Stimulated activated CD4-positive, alpha-beta T cell treated with anti-CD3 and anti-CD28 coated beads, TNF-alpha, amount 100 ng/mL, for 24 hours (primary cell): ENCODE measurements around the gene ITGA7.

ENCODE experiments used
- DNase-seq, 3 experiments: peaks; one replicate each; pipeline ENCODE4 v3.0.0-alpha.2; 2020; ENCODE audit warnings: low read depth in 3 of 3

The ITGA7 gene

DNA sequence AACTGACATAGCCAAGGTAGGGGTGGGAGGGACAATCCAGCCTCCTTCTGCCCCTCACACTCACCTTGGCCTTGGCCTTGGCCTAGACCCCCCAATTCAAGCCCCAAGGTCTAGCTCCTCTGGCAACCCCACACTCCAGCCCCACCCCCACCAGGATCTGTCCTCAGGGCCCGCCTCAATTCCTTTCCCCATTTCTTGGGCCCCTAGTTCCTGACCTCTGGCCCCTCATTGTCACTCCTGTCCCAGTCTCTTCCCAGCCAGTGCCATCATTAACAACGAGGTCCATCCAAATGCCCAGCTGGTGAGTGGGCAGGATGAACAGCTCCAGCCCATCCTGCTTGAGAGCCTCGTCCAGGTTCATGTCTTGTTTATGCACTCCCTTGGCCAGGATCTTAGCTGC lies 28.4 kb upstream of the ITGA7 start:
- DNase-seq: no peak

DNA sequence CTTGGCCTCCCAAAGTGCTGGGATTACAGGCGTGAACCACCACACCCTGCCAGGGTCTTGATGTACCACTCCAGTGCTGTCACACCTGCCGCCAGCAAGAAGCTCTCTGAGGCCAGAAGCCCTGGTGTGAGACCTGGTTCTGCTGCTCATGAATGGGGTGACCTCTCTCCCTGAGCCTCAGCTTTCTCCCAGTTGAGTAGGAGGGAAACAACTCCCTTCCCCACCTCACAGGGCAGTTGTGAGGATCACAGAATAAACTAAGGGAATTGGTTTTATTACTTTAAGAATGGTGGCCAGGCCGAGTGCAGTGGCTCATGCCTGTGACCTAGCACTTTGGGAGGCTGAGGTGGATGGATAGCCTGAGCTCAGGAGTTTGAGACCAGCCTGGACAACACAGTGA lies 26.9 kb upstream of the ITGA7 start:
- no peak for DNase-seq

DNA sequence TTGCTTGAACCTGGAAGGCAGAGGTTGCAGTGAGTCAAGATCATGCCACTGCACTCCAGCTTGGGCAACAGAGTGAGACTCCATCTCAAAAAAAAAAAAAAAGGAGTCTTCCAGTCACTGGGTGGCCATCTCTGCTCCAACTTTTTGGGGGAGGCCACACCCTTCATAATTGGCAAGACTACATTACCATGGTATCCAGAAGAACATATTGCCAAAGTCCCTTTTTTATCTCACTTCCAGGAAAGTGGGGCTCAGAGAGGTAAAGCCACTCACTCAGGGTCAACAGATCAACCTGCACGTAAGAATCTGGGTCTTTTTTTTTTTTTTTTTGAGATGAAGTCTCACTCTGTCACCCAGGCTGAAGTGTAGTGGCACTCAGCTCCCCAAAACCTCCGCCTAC lies 26.2 kb upstream of the ITGA7 start:
- no peak for DNase-seq

DNA sequence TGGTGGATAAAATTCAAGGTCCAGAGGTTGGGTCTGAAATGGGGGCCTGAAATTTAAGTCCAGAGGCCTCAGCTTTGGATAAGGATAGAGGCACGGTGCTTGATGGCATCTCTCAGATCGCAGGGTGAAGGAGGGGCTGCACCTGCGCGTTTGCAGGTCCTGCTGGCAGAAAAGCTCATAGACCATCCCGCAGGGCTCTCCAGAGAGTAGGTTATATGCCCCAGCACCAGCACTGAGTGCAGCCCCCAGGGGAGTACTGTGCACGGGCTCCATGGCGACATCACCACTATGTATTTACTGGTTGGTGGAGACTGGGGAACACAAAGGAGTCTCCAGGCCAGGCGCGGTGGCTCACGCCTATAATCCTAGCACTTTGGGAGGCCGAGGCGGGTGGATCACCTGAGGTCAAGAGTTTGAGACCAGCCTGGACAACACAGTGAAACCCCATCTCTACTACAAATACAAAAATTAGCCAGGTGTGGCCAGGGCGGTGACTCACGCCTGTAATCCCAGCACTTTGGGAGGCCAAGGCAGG lies 25.4 kb upstream of the ITGA7 start:
- DNase-seq: no peak

DNA sequence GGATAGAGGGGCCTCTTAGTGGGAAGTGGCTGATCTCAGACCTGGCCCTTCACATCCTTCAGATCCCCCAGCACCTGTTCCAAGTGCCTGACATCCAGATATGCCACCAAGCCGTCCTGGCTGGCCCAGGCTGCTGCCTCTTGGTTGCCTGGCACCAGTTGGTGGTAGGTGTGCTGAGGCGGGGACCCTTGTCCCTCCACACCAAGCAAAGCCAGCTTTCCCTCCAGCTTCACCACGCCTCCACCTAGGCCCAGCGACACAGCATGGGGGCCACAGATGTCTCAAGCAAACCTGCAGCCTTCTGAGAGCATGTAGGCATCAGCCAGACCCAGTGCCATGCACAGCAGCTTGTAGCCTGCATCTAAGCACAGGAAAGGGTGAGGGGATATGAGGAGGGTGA lies 24.6 kb upstream of the ITGA7 start:
- DNase-seq: no peak

DNA sequence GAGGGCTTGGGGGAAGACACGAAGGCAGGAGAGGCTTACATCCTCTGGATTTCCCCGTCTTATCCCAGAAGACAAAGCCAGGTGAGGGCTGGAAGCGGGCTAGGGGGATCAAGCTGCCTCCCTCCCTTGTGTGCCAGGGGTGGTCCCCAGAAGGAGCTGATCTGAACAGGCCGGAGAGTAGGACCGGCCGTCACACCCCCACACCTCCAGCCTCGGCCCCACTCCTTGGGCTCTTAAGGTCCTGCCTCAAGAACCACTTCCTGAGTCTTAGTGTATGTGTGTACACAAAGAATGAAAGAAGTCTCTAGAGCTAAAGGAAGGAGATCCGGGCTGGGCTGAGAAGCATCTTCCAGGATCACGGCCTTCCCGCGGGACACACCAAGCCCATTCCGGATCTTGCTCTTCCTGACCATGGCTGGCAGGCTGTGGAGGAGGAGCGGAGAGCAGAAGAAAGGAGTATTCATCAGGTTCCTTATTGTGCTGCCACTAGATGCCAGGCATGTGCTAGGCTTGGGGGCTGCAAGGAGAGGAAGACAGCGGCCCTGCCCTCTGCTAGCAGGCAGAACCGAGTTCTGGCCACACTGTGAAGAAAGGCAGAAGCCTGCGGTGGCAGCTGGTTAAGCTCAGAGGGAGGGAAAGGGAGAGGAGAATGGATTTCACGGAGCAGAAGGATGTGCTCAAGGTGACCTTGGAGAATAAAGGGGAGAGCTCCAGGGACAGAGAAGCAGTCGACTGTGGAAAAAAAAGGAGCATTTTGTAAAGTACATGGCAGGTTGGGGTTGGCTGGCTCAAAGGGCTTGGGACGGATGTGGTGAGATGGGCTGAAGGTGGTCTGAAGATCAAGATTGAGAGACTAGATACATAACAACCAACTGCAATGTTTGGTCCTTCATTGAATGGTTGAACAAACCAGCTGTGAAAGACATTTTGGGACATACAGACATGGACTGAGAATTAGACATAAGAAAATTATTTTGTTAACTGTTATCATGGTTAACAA lies 22.4 kb upstream of the ITGA7 start:
- DNase-seq: no peak

DNA sequence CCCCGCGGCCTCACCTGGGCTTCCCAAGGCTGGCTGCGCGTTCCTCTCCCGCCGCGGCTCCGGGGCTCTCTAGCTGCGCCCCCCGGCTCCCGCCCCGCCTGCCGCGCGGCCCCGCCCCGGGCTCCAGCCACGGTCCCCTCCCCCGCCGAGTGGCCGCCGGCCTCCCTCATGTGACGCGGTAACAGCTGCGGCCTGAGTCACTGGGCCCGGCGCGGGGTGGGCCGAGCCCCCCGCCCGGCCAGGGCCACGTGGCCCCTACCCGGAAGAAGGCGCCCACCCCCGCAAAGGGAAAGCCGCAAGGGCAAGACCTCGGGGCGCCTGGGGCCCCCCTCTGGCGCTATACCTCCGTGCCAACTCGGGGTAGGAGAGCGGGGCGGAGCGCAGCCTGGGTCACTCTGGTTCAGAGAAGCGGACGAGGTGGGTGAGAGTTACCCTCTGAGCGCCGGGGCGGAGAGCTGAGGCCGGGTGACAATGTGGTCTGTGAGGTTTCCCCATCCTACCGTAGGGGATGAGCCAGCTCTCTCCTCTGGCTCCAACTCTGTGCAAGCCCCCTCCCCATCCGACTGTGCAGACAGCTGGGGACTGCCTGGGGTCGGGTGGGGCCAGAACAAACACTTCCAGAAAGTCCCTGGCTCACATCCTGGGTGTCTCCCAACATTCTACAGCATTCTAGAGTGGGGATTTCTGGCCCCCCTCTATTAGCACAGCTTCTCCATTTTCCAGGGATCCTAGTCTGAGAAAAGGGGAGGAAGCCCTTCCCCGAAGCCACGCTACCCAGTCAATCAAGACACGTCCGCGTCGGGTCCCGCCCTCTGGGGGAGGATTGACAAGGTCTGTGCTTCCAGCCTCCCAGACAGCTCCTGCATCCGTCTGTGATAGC lies 21.5 kb upstream of the ITGA7 start, which contains the start of gene CD63:
CD63 (minus strand) TSS at position 71 of the 880 bp plus-strand sequence. CDS start 668 bp downstream, outside the sequence.
- DNase-seq: peak; percentile 52 to 82 (median 54)

DNA sequence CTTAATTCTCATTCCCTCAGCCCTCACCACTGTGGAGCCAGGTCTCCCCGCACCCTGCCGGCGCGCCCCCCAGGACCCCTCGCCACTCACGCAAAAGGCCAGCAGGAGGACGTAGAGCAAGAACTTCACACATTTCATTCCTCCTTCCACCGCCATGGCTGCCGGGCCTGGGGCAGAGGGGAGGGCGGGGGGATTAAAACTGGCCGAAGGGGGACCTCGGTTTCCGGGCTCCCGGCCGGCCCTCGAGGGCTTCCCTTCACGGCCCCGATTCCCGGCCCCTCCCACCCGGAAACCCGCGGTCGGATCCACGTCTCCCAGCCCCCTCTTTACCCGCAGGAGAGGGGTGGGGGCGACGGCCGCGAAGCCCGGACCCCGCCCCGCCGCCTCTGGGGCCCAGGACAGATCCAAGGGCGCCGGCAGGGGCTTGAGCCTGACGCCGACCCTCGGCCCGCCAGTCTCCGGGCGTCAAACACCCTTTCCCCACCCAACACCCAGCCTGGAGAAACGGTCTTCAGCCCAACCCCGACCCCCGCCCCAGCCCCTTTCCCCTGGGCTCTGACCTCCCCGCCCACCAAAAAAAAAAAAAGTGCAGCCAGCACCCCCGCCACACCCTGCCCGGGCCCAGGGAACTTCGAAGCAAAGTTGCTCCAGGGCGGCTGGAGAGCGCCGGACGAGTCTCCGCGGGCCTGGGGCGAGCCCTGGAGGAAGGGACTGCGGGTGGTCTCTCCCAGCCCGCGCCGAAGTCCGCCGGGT lies 20.7 kb upstream of the ITGA7 start:
- no peak for DNase-seq

DNA sequence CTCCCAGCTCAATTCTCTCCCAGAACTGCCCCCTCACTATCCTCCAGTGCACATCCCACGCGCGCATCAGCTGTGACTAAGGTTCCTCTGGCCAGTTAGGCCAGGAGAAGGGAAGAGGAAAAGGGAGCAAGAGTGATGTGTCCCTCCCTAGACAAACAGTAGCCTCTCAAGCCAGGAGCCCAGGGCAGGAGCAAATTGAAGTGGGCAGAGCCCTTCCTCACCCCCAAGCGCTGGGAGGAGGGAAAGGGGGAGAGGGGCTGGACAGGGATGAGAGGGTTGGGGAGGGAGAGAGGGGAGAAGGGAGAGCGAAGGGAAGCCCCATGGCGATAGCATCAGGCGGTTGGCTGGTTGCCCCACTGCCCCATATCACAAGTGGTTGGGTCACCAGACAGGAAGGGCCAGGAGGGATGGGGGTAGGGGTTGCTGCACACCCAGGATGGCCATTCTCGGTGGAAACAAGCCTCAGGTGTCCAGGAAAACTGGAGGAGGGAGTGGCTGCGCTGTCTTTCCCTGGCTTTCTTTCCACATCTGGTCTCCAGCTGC lies 20.0 kb upstream of the ITGA7 start:
- no peak for DNase-seq

DNA sequence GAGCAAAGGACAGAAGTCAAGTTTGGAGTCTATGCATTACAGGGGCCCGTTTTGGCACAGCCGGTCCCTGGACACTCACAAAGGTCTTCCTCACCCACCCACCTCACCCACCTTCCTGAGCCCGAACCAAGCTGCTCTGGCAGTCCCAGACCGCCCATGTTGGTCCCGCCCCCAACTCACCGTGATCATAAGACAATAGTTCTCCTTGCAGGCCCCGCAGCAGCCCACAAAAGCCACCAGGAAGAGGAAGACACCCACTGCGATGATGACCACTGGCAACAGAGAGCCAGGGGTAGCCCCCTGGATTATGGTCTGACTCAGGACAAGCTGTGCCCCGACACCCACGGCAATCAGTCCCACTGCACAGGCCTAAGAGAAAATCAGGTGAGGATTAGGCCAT lies 19.3 kb upstream of the ITGA7 start:
- DNase-seq: no peak

DNA sequence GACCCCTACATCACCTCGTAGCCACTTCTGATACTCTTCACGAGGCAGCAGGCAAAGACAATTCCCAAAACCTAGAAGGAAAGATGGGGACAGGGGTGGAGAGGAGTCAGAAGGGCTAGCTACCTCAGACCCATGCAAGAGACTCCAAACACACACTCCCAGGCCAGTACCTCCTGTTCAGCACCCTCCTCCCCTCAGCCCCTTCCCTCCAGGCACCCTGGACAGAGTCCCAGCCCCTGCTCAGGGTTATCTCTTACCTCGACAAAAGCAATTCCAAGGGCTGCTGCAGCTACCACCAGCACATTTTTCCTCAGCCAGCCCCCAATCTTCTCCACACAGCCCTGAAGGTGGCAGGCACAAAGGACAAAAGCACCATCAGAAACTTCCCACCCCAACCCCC lies 17.9 kb upstream of the ITGA7 start:
- no peak for DNase-seq

DNA sequence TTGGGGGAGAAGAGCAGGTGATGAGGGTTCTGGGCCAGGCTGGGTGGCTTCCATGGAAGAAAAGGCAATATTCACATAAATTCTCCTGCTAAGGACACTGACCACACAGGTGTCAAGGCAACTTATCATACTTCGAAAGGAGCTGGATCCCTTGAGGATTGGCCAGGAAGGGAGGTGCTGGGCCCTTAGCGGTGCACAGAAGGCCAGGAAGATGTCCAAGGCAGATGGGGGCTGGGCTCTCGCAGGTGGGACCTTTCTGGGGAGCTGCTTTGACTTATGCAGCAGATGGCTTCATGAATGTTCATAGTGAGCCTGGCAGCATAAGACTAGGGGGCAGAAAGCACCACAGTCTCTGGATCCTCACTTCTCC lies 17.2 kb upstream of the ITGA7 start:
- DNase-seq: no peak

DNA sequence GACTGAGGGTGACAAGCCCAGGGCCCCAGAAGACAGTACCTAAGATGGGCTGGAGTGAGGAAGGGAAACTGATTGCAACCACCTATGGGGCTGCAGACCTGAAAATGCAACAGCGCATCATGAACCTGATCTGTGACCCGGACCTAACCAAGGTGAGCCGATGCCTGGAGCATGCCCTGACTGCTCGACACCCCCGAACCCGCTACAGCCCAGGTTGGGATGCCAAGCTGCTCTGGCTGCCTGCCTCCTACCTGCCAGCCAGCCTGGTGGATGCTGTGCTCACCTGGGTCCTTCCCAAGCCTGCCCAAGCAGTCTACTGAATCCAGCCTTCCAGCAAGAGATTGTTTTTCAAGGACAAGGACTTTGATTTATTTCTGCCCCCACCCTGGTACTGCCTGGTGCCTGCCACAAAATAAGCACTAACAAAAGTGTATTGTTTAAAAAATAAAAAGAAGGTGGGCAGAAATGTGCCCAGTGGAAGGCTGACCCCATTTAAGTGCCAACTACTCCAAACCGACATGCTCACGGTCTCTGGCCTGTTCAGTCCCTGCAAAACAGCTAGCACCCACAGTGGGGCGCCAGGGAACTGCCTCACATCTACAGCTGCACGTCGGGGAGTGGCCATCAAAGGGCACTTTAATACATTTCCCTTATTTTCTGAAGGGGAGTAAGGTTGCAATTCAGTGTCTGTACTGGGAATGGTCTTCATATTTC lies 16.7 kb upstream of the ITGA7 start:
- DNase-seq: peak in 1 of 3 experiments; percentile 66

DNA sequence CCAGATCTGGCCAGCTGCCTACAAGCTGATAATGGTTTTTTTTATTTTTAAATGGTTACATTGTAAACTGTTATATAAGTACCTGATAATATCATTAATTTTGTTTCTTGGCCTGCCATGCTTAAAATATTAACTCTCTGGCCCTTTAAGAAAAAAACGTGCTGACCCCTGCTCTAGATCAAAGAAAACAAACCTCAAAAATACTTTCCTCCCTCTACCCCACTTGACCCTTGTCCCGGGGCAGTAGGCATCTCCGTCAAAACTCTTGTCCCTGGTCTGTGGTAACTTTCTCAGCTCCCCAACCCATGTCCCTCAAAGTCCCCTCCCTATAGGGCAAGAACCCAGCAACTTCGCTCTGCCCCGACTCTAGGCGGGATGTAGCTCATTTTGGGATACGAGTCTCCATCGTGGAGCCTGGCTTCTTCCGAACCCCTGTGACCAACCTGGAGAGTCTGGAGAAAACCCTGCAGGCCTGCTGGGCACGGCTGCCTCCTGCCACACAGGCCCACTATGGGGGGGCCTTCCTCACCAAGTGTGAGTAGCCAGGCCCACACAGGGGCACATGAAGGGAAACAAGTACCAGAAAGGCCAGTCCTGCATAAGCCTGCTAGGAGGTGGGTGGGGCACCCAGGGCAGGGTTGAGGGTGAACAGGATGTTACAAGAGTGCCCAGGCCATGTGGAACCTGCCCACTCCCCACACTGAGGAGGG lies 16.0 kb upstream of the ITGA7 start:
- no peak for DNase-seq

DNA sequence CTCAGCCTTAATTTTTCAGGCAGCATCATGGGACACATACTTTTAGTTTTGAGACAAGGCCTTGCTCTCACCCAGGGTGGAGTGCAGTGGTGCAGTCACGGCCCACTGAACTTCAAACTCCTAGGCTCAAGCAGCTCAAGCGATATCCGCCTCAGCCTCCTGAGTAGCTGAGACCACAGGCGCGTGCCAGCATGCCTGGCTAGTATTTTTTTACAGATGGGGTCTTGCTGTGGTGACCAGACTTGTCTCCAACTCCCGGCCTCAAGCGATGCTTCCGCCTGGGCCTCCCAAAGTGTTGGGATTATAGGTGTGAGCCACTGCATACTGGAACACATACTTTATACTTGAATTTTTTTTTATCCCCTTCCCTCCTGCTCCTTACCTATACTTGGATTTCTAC lies 15.2 kb upstream of the ITGA7 start:
- no peak for DNase-seq

DNA sequence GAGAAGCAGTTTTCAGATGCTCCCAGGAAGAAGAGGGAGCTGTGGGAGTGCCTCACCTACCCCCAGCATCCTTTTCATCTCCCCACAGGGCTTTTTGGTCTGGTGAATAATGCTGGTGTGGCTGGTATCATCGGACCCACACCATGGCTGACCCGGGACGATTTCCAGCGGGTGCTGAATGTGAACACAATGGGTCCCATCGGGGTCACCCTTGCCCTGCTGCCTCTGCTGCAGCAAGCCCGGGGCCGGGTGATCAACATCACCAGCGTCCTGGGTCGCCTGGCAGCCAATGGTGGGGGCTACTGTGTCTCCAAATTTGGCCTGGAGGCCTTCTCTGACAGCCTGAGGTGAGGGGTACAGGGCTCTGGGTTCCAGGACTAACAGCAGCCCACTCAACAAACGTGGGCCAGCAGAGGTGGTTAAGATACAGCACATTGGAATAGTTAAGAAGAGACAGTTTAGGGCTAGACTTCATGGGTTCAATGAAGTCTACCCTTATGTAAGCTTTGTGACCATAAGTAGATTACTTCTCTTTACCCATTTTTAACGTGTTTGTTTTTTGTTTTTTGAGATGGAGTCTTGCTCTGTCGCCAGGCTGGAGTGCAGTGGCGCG lies 14.0 kb upstream of the ITGA7 start:
- no peak for DNase-seq

DNA sequence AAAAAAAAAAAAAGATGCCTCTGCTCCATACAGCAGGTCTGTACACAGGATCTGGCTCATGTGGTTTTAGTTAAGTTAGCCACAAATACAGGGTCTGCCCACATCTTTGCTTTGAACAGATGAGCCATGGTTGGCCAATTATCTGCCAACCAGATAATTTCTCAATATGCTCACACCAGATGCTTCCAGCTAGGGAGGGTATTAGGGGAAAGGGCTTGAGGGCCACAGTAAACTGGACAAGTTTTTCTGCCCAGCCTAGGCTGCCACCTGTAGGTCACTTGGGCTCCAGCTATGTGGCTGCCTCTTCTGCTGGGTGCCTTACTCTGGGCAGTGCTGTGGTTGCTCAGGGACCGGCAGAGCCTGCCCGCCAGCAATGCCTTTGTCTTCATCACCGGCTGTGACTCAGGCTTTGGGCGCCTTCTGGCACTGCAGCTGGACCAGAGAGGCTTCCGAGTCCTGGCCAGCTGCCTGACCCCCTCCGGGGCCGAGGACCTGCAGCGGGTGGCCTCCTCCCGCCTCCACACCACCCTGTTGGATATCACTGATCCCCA lies 13.3 kb upstream of the ITGA7 start:
- DNase-seq: no peak

DNA sequence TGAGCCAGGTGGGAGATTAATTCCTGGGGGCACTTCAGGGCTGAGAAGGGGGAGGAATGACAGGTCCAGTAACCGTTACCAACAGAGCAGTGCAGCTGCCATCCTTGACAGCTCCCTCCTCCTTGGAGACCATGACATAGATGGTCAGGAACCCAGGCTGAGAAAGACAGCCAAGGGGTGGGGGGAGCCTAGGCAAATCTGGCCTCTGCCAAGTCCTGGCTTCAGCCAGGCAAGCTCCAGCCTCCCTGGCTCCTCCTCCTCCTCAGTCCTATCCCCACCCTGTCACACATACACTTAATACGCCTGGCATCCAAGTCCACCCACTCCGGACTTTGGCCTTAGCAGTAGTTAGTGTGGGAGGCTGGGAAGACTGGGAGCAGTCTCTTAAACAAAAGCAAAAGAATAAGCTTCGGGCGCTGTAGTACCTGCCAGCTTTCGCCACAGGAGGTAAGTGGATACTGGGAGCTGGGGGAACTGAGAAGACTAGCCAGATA lies 12.4 kb upstream of the ITGA7 start, which contains the start of gene RDH5:
RDH5 (plus strand) TSS at position 323 of the 494 bp plus-strand sequence. CDS start 792 bp downstream, outside the sequence.
- DNase-seq: no peak

DNA sequence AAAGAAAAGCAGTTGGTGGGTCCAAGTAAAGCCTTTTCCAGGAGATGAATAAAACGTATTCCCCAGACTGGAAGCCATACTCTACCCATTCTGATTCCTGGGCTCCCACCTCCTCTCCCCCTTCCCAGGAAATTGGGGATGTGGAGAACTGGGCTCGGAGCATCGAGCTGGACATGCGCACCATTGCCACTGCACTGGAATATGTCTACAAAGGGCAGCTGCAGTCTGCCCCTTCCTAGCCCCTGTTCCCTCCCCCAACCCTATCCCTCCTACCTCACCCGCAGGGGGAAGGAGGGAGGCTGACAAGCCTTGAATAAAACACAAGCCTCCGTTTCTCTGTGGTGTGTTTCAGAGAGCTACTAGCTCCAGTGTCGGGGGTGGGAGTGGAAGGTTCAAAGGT lies 11.7 kb upstream of the ITGA7 start:
- DNase-seq: no peak
